Prostate gland (tissue), 2 donors: ENCODE results near the gene RTN4RL1. TPM values are rescaled to one million over a fixed set of nuclear protein-coding genes. Genes with fewer than 3 reads are reported as not detected.
"Not testable (repeated sequence)": the region's sequence is repeated elsewhere in the genome, so short reads cannot be mapped to it uniquely, and the experiment has no call there.

Experiments
- DNase-seq: peaks from one replicate; pipeline ENCODE4 v3.0.0-alpha.2; 2019; ENCODE audit warnings: low spot score
- H3K27ac ChIP-seq, 2 donors: fragments of 200-600 bp; sonication (generic); 2 replicates each; pipeline ENCODE4 v1.5.1; 2017 to 2019
- H3K27me3 ChIP-seq: fragments of 200-600 bp; sonication (generic); replicated peaks from 2 replicates; pipeline ENCODE4 v1.5.1; 2019; ENCODE audit not compliant: insufficient read depth
- H3K36me3 ChIP-seq, 2 donors: fragments of 200-600 bp; sonication (generic); 1 replicate in 1 of 2; 2 replicates in 1 of 2; pipeline versions ENCODE4 v1.5.1 to v1.8.1; 2017 to 2019
- H3K4me1 ChIP-seq: fragments of 200-600 bp; sonication (generic); replicated peaks from 2 replicates; pipeline ENCODE4 v1.5.1; 2019
- H3K4me3 ChIP-seq, 2 donors: fragments of 200-600 bp; sonication (generic); 2 replicates each; pipeline ENCODE4 v1.5.1; 2017 to 2019
- H3K9me3 ChIP-seq: fragments of 200-600 bp; sonication (generic); 2 replicates; pipeline ENCODE4 v1.5.1; 2017
- POLR2A ChIP-seq: fragments of 450-650 bp; IDR thresholded peaks from one replicate; pipeline ENCODE4 v1.6.1; 2016; ENCODE audit warnings: antibody characterized with exemption, mild to moderate bottlenecking
- POLR2AphosphoS5 ChIP-seq: sonication (generic); formaldehyde crosslinking; IDR thresholded peaks from one replicate; pipeline ENCODE4 v1.6.1; 2017; ENCODE audit warnings: antibody characterized with exemption
- WGBS: methylation state at CpG from one replicate; pipeline ENCODE4 v1.1.5; 2018; 5-methylcytosine and 5-hydroxymethylcytosine counted together
- intact Hi-C: fragments of 100-400 bp; cut with DNase I; formaldehyde crosslinking; loops from one replicate; pipeline ENCODE4 v1.14.2; 2022
- total RNA-seq, 2 donors: library from RNA; depleted of rRNA; stranded (reverse); fragments of >200 nt; gene quantifications; one replicate each; pipeline ENCODE4 v1.1.0, GENCODE V29; 2016
- TF ChIP-seq, protein P1 (sequence below), 4 experiments: fragments of 200-600 bp in 2 of 4; fragments of 450-650 bp in 2 of 4; sonication (generic) in 2 of 4; IDR thresholded peaks; 1 replicate in 3 of 4; 2 replicates in 1 of 4; pipeline ENCODE4 v1.5.1; 2016 to 2019; ENCODE audit warnings: antibody characterized with exemption in 4 of 4, mild to moderate bottlenecking in 2 of 4, moderate library complexity in 2 of 4

Gene RTN4RL1
- total RNA-seq, 2 donors from 2014 or later: 8.3 to 21.5 TPM

DNA sequence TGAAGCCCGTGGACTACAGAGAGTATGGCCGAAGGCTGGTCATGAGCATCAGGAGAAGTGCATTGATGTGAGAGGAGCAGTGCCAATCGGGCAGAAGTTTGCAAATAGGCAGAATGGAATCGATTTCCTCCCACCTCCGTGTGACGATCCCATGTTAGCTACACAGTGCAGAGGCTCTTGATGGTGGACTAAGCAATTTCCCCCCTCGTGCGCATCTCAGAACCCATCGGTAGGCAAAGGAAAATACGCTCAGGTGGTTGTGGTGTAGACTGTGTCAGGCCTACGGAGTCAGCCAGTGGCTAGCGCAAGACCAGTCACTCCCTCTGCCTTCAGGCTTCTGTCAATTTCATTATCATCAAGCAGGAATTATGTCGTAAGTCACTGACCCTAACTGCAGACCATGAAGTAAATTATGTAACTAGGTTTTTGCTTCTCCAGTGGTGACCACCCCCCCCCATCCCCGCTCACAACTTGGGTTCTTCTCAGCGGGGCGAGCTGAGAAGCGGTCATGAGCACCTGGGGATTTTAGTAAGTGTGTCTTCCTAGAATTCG, 128.0 kb downstream of the RTN4RL1 start:
- Histone ChIP-seq H3K27ac (no peak overlapping the region), H3K36me3 (peaks cover 0 to 4% of the 10 kb centered on the region in 2 donors), H3K27me3 (no peaks in the 10 kb centered on the region), H3K9me3 (no peaks in the 10 kb centered on the region), H3K4me3 (no peak overlapping the region), H3K4me1 (no peaks in the 10 kb centered on the region)
- no peak for DNase-seq
- intact Hi-C loops: no loop called here
- 92% methylated on average over 18 of the region's 18 CpGs for WGBS
- no peak for TF ChIP-seq POLR2A
- TF ChIP-seq POLR2AphosphoS5: no peak
- TF ChIP-seq, protein P1, sequence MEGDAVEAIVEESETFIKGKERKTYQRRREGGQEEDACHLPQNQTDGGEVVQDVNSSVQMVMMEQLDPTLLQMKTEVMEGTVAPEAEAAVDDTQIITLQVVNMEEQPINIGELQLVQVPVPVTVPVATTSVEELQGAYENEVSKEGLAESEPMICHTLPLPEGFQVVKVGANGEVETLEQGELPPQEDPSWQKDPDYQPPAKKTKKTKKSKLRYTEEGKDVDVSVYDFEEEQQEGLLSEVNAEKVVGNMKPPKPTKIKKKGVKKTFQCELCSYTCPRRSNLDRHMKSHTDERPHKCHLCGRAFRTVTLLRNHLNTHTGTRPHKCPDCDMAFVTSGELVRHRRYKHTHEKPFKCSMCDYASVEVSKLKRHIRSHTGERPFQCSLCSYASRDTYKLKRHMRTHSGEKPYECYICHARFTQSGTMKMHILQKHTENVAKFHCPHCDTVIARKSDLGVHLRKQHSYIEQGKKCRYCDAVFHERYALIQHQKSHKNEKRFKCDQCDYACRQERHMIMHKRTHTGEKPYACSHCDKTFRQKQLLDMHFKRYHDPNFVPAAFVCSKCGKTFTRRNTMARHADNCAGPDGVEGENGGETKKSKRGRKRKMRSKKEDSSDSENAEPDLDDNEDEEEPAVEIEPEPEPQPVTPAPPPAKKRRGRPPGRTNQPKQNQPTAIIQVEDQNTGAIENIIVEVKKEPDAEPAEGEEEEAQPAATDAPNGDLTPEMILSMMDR (IDR thresholded peaks at IDR 0.05): no peak

DNA sequence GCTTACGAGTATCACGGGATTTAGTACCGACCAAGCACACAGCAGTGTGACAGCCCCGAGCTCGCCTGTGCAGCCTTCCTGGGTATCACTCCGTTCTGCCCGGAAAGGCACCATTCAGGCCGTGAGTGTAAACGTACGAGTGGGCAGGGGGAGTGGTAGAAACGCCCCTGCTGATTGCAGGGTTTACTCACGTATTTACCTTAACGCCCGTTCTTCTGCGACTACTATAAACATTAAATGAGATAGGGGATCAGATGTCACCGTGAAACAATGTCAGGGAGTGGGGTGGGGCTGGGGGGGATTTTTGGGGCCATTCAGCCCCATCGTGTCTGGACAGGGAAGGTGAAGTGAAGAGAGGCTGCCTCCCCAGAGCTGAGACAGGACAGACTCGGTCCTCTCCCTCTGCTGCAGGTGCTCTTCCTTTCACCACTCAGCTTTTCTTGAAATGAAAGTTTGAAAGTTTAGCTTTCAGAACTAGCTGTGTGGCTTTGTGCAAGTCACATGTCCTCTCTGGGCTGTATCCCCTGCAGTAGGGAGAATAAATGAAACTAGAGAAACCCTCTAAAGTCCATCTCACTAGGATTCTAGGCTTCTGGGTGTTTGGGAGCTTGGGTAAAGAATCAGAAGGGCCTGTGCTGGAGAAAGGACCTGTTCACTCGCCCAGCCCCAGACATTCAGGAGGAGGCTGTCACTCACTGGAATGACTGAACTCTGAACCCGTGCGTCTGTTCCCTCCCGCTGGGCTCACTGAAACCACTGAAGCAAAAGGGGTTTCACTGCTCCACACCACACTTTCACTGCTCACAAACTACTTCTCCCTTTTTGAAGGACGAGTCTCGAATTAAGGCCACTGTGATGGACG, 128.7 kb downstream of the RTN4RL1 start:
- intact Hi-C loops: no loop called here
- no peak for DNase-seq
- Histone ChIP-seq H3K36me3 (peaks cover 0 to 4% of the 10 kb centered on the region in 2 donors), H3K27me3 (no peaks in the 10 kb centered on the region), H3K27ac (no peak overlapping the region), H3K4me1 (no peaks in the 10 kb centered on the region), H3K9me3 (no peaks in the 10 kb centered on the region), H3K4me3 (no peak overlapping the region)
- TF ChIP-seq POLR2AphosphoS5 (no peak), POLR2A (no peak)
- TF ChIP-seq, protein P1 (IDR thresholded peaks at IDR 0.05): no peak
- 68% methylated on average over 25 of the region's 25 CpGs for WGBS

GRCh38 chr17:1895479-1895878, 129.7 kb downstream of the RTN4RL1 start:
- H3K9me3 ChIP-seq, H3K4me1 ChIP-seq, H3K4me3 ChIP-seq, H3K27ac ChIP-seq, intact Hi-C loops, H3K27me3 ChIP-seq, H3K36me3 ChIP-seq, DNase-seq: not testable (repeated sequence)
- WGBS: 94% methylated on average over 11 of the region's 11 CpGs

GRCh38 chr17:1894753-1895339, 130.3 kb downstream of the RTN4RL1 start:
- WGBS: 93% methylated on average over 7 of the region's 7 CpGs
- no peaks in the 10 kb centered on the region for H3K9me3 ChIP-seq
- H3K4me1 ChIP-seq: no peaks in the 10 kb centered on the region
- H3K27me3 ChIP-seq: no peaks in the 10 kb centered on the region
- no peak overlapping the region for H3K4me3 ChIP-seq
- intact Hi-C loops: no loop called here
- no peak for TF ChIP-seq POLR2AphosphoS5
- TF ChIP-seq POLR2A: no peak
- TF ChIP-seq, protein P1 (IDR thresholded peaks at IDR 0.05): no peak
- peaks cover 0 to 4% of the 10 kb centered on the region in 2 donors for H3K36me3 ChIP-seq
- no peak for DNase-seq
- no peak overlapping the region for H3K27ac ChIP-seq

- intact Hi-C loops: no loop called here
- no peak for DNase-seq
- H3K27ac ChIP-seq: no peak overlapping the region
- 82% methylated on average over 15 of the region's 15 CpGs for WGBS
- TF ChIP-seq, protein P1 (IDR thresholded peaks at IDR 0.05): no peak
- no peak for TF ChIP-seq POLR2A
- no peak for TF ChIP-seq POLR2AphosphoS5
- H3K36me3 ChIP-seq: peaks cover 0 to 15% of the 10 kb centered on the region in 2 donors
- no peaks in the 10 kb centered on the region for H3K4me1 ChIP-seq
- no peak overlapping the region for H3K4me3 ChIP-seq
- H3K9me3 ChIP-seq: no peaks in the 10 kb centered on the region
- H3K27me3 ChIP-seq: no peaks in the 10 kb centered on the region
These were observed 134.2 kb downstream of the RTN4RL1 start for GRCh38 chr17:1890758-1891450.
